ENCODE results near the gene ST8SIA2. TPM values are rescaled to one million over a fixed set of nuclear protein-coding genes. Genes with fewer than 3 reads are reported as not detected.

The ST8SIA2 gene
- polyA plus RNA-seq, 1 donor from 2014 or later = 24.0 TPM

DNA sequence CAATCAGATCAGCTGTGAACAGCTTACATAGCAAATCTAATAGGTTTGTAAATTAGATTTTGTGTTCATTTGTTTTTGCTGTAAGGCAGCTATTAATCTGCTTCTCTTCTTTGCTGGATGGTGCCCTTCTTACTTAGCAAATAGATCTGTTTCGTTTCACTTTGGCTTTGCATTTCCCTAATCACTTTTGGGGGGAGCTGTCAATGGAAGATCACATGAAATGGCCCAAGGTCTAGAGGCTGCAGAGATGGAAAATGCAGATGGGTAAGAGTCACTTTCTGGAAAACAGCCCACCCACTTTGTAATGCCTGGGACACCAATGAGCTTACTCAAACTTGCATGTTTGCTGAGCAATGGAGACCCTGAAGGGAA is 36.4 kb downstream of the ST8SIA2 start:
- H4K20me1 ChIP-seq (ENCODE audit: insufficient read depth) = no peaks in the 10 kb centered on the region
- no peak overlapping the region for H3K9ac ChIP-seq (ENCODE audit: low read length)
- peaks cover 20% of the 10 kb centered on the region for H3K79me2 ChIP-seq (replicated peaks; ENCODE audit: insufficient read depth, low read length)
- H3K27me3 ChIP-seq (ENCODE audit: insufficient read depth, low read depth, low read length) = no peaks in the 10 kb centered on the region
- H3K36me3 ChIP-seq (ENCODE audit: insufficient read depth, low read length) = no peaks in the 10 kb centered on the region
- TF ChIP-seq EP300 (conservative IDR thresholded peaks at IDR 0.05; ENCODE audit: poor library complexity, severe bottlenecking) = no peak
- TF ChIP-seq REST (IDR thresholded peaks at IDR 0.05; ENCODE audit: borderline replicate concordance) = no peak
- no peak for TF ChIP-seq CTCF (IDR thresholded peaks at IDR 0.05; ENCODE audit: poor library complexity, severe bottlenecking)
- TF ChIP-seq POLR2AphosphoS5 (IDR thresholded peaks at IDR 0.05) = no peak
- TF ChIP-seq RAD21 (conservative IDR thresholded peaks at IDR 0.05) = no peak
- TF ChIP-seq SMC3 (conservative IDR thresholded peaks at IDR 0.05; ENCODE audit: poor library complexity) = no peak
- TF ChIP-seq TAF1 (IDR thresholded peaks at IDR 0.05; ENCODE audit: low read depth) = no peak
- no peak for TF ChIP-seq EZH2 (IDR thresholded peaks at IDR 0.05; ENCODE audit: borderline replicate concordance, insufficient read depth, low read length, poor library complexity, severe bottlenecking)
- TF ChIP-seq MXI1 (conservative IDR thresholded peaks at IDR 0.05; ENCODE audit: poor library complexity, severe bottlenecking) = no peak
- no peak overlapping the region for H3K4me2 ChIP-seq (ENCODE audit: low read length)
- H2AFZ ChIP-seq (ENCODE audit: low read depth, low read length) = no peak overlapping the region
- no peak overlapping the region for H3K4me3 ChIP-seq (ENCODE audit: low read length)
- no peaks in the 10 kb centered on the region for H3F3A ChIP-seq (ENCODE audit: insufficient read depth, low read length, poor library complexity, severe bottlenecking)
- H3K9me3 ChIP-seq (ENCODE audit: low read length) = no peaks in the 10 kb centered on the region
- no peak overlapping the region for H3K27ac ChIP-seq (ENCODE audit: low read length)
- H3K9me2 ChIP-seq (ENCODE audit: insufficient read depth, low read length) = no peaks in the 10 kb centered on the region

DNA sequence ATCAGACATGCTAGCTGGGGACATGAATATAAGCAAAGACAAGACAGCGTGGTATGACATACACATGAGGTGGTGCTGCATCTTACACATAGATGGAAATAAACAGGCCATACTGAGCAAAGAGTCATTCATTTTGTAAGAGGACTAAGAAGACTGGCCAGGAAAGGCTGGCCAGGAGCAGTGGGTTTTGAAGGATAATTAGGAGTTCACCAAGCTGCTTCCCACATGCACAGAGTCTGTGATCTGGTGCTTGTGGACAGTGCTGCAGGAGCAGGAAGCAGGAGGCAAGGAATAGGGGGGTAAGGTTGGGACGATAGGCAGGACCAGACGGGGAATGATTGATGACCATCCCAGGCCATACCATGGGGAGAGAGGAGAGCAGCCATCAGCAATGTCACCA is 41.5 kb downstream of the ST8SIA2 start:
- Histone ChIP-seq H4K20me1 (ENCODE audit: insufficient read depth) (no peaks in the 10 kb centered on the region), H3K9ac (ENCODE audit: low read length) (no peak overlapping the region), H3F3A (ENCODE audit: insufficient read depth, low read length, poor library complexity, severe bottlenecking) (no peaks in the 10 kb centered on the region), H3K27me3 (ENCODE audit: insufficient read depth, low read depth, low read length) (no peaks in the 10 kb centered on the region), H3K4me2 (ENCODE audit: low read length) (no peak overlapping the region), H3K36me3 (ENCODE audit: insufficient read depth, low read length) (no peaks in the 10 kb centered on the region), H3K4me3 (ENCODE audit: low read length) (no peak overlapping the region), H3K27ac (ENCODE audit: low read length) (no peak overlapping the region), H2AFZ (ENCODE audit: low read depth, low read length) (no peak overlapping the region), H3K9me2 (ENCODE audit: insufficient read depth, low read length) (no peaks in the 10 kb centered on the region), H3K9me3 (ENCODE audit: low read length) (no peaks in the 10 kb centered on the region), H3K79me2 (replicated peaks; ENCODE audit: insufficient read depth, low read length) (no peaks in the 10 kb centered on the region)
- TF ChIP-seq SMC3 (conservative IDR thresholded peaks at IDR 0.05; ENCODE audit: poor library complexity) (no peak), CTCF (IDR thresholded peaks at IDR 0.05; ENCODE audit: poor library complexity, severe bottlenecking) (no peak), MXI1 (conservative IDR thresholded peaks at IDR 0.05; ENCODE audit: poor library complexity, severe bottlenecking) (no peak), REST (IDR thresholded peaks at IDR 0.05; ENCODE audit: borderline replicate concordance) (no peak)

Data from neural cell (in vitro differentiated cells).